Measurements from ENCODE around the gene GLUD1. TPM values are rescaled to one million over a fixed set of nuclear protein-coding genes. Genes with fewer than 3 reads are reported as not detected.
"Not testable (repeated sequence)": the region's sequence is repeated elsewhere in the genome, so short reads cannot be mapped to it uniquely, and the experiment has no call there.

The GLUD1 gene
- total and polyA plus RNA-seq, 2 donors (not counting 1 experiment from before 2014, with no cell fraction given) = 130 to 327 TPM

- Histone ChIP-seq H3K27ac (ENCODE audit: insufficient read depth, low read length) (no peak overlapping the region), H2AFZ (ENCODE audit: low read length) (no peak overlapping the region), H4K20me1 (ENCODE audit: control insufficient read depth, extremely low read depth, insufficient read depth, low read length) (no peaks in the 10 kb centered on the region), H3K4me1 (ENCODE audit: control insufficient read depth, extremely low read depth, insufficient read depth, low read length) (no peaks in the 10 kb centered on the region), H3K9me3 (ENCODE audit: control insufficient read depth, insufficient read depth, low read depth, low read length) (no peaks in the 10 kb centered on the region), H3K36me3 (ENCODE audit: control insufficient read depth, insufficient read depth, low read length) (peaks cover 4% of the 10 kb centered on the region), H3K4me3 (replicated peaks in 1 of 4; ENCODE audit: control extremely low read depth in 1 of 4, insufficient read depth in 1 of 4, low read depth in 3 of 4, low read length in 4 of 4) (no peak overlapping the region), H3K9ac (ENCODE audit: insufficient read depth, low read length) (no peak overlapping the region), H3K27me3 (ENCODE audit: control insufficient read depth, insufficient read depth, low read length) (no peaks in the 10 kb centered on the region), H3K79me2 (ENCODE audit: control insufficient read depth, insufficient read depth, low read length) (peaks cover 7% of the 10 kb centered on the region), H3K4me2 (ENCODE audit: extremely low read depth, insufficient read depth, low read length) (no peak overlapping the region)
- no peak for DNase-seq (ENCODE audit: low read depth in 2 of 2)
- TF ChIP-seq CTCF (conservative IDR thresholded peaks at IDR 0.05 in 1 of 2, IDR thresholded peaks at IDR 0.05 in 1 of 2; ENCODE audit: low read depth in 1 of 2, low read length in 2 of 2) (no peak), EZH2 (IDR thresholded peaks at IDR 0.05; ENCODE audit: low read length, missing control alignments) (no peak)
Observed at GRCh38 chr10:87105446-87106124, 10.9 kb upstream of the GLUD1 start.

- H3K9ac ChIP-seq (ENCODE audit: insufficient read depth, low read length); H2AFZ ChIP-seq (ENCODE audit: low read length); DNase-seq (ENCODE audit: low read depth in 2 of 2); H3K9me3 ChIP-seq (ENCODE audit: control insufficient read depth, insufficient read depth, low read depth, low read length); H3K4me2 ChIP-seq (ENCODE audit: extremely low read depth, insufficient read depth, low read length); H3K27me3 ChIP-seq (ENCODE audit: control insufficient read depth, insufficient read depth, low read length); H3K27ac ChIP-seq (ENCODE audit: insufficient read depth, low read length); H3K4me1 ChIP-seq (ENCODE audit: control insufficient read depth, extremely low read depth, insufficient read depth, low read length); H3K4me3 ChIP-seq (replicated peaks in 1 of 4; ENCODE audit: control extremely low read depth in 1 of 4, insufficient read depth in 1 of 4, low read depth in 3 of 4, low read length in 4 of 4); H4K20me1 ChIP-seq (ENCODE audit: control insufficient read depth, extremely low read depth, insufficient read depth, low read length); H3K79me2 ChIP-seq (ENCODE audit: control insufficient read depth, insufficient read depth, low read length); H3K36me3 ChIP-seq (ENCODE audit: control insufficient read depth, insufficient read depth, low read length): not testable (repeated sequence)
Observed at GRCh38 chr10:87104727-87105126, 10.1 kb upstream of the GLUD1 start.

GRCh38 chr10:87101996-87102395 lies 7.4 kb upstream of the GLUD1 start:
- TF ChIP-seq CTCF (conservative IDR thresholded peaks at IDR 0.05 in 1 of 2, IDR thresholded peaks at IDR 0.05 in 1 of 2; ENCODE audit: low read depth in 1 of 2, low read length in 2 of 2) = no peak
- TF ChIP-seq EZH2 (IDR thresholded peaks at IDR 0.05; ENCODE audit: low read length, missing control alignments) = no peak
- Histone ChIP-seq H3K27ac (ENCODE audit: insufficient read depth, low read length) (no peak overlapping the region), H3K79me2 (ENCODE audit: control insufficient read depth, insufficient read depth, low read length) (peaks cover 12% of the 10 kb centered on the region)

More at GRCh38 chr10:87101996-87102395, 7.4 kb upstream of the GLUD1 start:
- Histone ChIP-seq H3K4me2 (ENCODE audit: extremely low read depth, insufficient read depth, low read length) (no peak overlapping the region), H3K9me3 (ENCODE audit: control insufficient read depth, insufficient read depth, low read depth, low read length) (no peaks in the 10 kb centered on the region), H4K20me1 (ENCODE audit: control insufficient read depth, extremely low read depth, insufficient read depth, low read length) (no peaks in the 10 kb centered on the region), H3K36me3 (ENCODE audit: control insufficient read depth, insufficient read depth, low read length) (peaks cover 2% of the 10 kb centered on the region), H2AFZ (ENCODE audit: low read length) (no peak overlapping the region), H3K9ac (ENCODE audit: insufficient read depth, low read length) (no peak overlapping the region), H3K4me3 (replicated peaks in 1 of 4; ENCODE audit: control extremely low read depth in 1 of 4, insufficient read depth in 1 of 4, low read depth in 3 of 4, low read length in 4 of 4) (no peak overlapping the region), H3K27me3 (ENCODE audit: control insufficient read depth, insufficient read depth, low read length) (no peaks in the 10 kb centered on the region), H3K4me1 (ENCODE audit: control insufficient read depth, extremely low read depth, insufficient read depth, low read length) (no peaks in the 10 kb centered on the region)
- no peak for DNase-seq (ENCODE audit: low read depth in 2 of 2)

Measured in fibroblast of lung (primary cell).